Adrenal gland (tissue), 5 donors: ENCODE measurements around the gene PRRC2A.

Experiments used
- CTCF ChIP-seq, 6 experiments: fragments of 450-650 bp in 4 of 6; fragments of 200-600 bp in 2 of 6; sonication (generic) in 1 of 6; IDR thresholded peaks; 1 replicate in 5 of 6; 2 replicates in 1 of 6; pipeline versions ENCODE4 v1.5.1 to v1.8.0; 2016 to 2021; ENCODE audit warnings: antibody characterized with exemption in 6 of 6, mild to moderate bottlenecking in 2 of 6, moderate library complexity in 1 of 6
- POLR2A ChIP-seq, 2 donors: fragments of 450-650 bp; IDR thresholded peaks; one replicate each; pipeline ENCODE4 v1.6.1; 2017; ENCODE audit warnings: antibody characterized with exemption in 2 of 2, mild to moderate bottlenecking in 2 of 2, moderate library complexity in 1 of 2
- donor health status: DM: no; HTN: no; CAD: no.

- TF ChIP-seq CTCF (IDR thresholded peaks at IDR 0.05), result no peak
- TF ChIP-seq POLR2A (IDR thresholded peaks at IDR 0.05), result no peak
These were observed 57.4 kb downstream of the PRRC2A start for GRCh38 chr6:31677955-31678354.
